GM12873 (cell line): ENCODE measurements around the gene TSHZ1.

ENCODE experiments used
- TF ChIP-seq, protein P1 (sequence below): IDR thresholded peaks from 2 replicates; pipeline ENCODE4 v1.5.1; 2012; ENCODE audit warnings: low read depth, mild to moderate bottlenecking, moderate library complexity, low read length, control low read depth; ENCODE audit not compliant: insufficient read depth; ENCODE audit errors: missing control alignments

Gene TSHZ1

DNA sequence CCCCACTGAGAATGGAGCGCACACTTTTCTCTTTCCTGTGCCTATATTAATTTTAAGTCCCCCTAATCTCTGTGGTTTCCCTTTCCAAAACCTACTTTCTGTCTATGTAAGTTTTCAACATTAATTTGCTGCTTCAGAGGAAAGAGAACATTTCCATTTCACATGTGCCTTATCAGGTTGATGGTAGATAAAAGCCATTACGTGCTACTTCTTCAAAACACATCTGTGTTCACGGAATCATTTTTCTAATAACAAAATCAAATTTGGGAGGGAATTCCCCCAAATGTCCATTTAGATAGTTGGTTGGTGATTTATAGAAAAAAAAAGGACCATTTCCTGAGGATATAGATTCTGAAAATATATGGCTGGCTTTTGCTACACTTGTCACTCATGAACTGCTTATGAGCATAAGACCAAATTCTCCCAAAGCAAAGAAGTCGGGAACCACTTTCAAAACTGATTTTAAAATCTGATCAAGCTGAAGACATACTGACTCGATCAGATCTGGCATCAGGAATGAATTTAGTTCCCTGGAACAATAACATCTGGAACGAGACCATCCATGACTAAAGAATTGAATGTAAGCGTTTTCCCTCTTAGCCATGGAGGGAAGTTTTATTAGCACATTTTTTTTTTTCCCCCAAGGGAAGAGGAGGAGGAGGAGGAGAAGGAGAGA is 9.9 kb upstream of the TSHZ1 start:
- TF ChIP-seq, protein P1, sequence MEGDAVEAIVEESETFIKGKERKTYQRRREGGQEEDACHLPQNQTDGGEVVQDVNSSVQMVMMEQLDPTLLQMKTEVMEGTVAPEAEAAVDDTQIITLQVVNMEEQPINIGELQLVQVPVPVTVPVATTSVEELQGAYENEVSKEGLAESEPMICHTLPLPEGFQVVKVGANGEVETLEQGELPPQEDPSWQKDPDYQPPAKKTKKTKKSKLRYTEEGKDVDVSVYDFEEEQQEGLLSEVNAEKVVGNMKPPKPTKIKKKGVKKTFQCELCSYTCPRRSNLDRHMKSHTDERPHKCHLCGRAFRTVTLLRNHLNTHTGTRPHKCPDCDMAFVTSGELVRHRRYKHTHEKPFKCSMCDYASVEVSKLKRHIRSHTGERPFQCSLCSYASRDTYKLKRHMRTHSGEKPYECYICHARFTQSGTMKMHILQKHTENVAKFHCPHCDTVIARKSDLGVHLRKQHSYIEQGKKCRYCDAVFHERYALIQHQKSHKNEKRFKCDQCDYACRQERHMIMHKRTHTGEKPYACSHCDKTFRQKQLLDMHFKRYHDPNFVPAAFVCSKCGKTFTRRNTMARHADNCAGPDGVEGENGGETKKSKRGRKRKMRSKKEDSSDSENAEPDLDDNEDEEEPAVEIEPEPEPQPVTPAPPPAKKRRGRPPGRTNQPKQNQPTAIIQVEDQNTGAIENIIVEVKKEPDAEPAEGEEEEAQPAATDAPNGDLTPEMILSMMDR = no peak

DNA sequence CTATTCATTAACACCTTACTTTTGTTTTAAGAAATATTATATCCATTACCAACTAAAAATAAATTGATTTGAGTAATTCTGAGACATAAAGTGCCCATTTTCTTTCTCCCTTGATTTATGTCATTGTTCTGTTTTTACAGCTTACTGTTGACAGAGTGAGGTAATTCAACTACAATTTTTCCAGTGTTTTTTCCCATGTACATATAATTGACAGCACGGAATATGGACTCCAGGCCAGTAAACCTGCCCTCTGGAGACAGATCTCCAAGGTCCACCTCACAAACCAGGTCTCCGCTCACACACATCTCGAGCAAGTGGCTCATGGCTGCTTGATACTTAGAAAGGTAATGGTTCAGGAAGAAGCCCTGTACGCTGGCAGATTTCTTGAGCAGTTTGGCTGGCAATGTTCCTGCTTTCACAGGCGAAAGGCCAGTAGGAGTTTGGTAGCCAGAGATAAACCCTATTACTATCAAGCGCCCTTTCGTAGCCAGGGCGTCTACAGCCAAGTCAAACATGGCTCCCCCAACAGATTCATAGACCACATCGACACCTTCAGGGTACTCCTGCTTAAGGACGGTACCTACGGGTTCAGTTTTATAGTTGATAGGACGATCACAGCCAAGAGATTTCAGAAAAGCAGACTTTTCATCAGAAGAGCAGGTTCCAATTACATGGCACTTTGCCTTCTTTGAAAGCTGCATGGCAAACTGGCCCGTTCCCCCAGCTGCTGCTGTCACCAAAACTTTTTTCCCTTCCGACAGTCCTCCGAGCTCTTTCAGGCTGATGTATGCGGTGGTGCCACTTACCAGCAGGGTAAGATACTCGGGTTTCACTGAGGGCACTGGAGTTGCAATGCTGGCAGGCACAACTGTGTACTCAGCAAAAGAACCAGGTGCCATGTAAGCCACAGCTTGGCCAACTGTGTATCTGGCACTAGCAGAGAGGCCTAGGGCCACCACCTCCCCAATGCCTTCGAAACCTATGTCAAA is 9.0 kb upstream of the TSHZ1 start:
- TF ChIP-seq, protein P1 = no peak

DNA sequence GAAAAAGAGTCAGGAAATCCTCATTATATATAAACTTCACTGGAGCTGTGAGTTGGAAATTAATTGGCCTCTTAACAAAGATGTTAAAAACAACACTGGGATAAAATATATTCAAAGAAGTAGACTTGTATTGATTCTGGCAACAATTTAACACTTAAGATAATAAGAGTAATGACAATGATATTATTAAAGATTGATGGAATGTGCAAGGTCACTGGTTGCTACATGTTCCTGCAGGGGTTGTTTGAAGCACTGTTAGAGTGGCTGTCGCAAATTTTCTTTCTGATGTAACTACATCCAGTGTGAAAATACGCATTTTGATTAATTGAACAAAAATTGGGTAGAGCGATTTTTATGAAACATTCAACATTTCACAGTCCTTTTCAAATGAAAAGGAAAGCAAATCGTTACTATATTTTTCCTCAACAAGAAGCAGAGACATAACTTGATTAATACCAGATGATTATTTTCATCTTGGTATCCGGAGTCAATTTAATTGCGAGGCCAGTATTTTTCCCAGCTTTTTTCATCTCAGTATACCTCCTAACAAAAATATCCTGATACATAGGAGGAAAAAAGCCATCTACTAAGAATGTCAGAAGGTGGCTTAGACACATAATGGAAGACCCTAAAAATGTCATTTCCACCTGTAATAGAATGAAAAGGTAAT is 7.8 kb upstream of the TSHZ1 start:
- TF ChIP-seq, protein P1 = no peak

DNA sequence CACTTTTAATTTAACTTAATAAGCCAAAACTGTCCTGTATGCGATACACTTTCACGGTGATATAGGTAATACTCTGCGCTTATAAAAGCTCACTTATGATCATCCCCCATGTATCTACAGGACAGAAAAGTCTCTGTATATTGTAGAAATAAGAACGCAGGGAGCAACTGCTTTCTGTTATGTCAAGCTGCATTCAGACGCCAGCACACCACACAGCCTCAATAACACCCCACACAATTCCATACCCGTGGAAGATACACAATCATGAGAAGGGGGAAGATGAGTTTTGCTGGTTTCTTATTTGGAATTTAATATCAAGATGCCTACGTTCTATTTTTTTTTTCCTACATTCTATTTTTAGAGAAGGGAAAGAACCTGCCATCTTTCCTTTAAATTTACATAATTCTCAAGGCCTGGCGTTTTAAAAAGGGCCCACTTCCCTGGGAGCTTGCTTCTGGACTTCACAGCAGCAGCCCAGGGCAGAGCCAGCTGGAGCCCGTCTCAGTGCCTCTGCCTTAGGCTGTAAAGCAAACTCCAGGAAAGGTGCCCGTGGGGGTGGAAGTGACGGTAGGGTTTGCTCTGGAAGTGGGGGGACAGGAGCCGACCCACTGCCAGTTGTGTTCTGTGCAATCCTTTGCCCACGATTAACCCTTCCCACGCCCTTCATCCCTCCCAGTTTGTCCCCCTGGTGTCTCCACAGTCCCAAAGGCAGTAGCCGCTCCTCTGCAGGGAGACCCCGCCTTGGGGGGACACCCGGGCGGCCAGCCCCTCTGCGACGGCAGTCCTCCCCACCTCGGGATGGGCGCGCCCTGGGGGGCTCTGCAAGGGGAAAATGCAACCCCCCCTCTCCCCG is 7.0 kb upstream of the TSHZ1 start:
- TF ChIP-seq, protein P1 = no peak

DNA sequence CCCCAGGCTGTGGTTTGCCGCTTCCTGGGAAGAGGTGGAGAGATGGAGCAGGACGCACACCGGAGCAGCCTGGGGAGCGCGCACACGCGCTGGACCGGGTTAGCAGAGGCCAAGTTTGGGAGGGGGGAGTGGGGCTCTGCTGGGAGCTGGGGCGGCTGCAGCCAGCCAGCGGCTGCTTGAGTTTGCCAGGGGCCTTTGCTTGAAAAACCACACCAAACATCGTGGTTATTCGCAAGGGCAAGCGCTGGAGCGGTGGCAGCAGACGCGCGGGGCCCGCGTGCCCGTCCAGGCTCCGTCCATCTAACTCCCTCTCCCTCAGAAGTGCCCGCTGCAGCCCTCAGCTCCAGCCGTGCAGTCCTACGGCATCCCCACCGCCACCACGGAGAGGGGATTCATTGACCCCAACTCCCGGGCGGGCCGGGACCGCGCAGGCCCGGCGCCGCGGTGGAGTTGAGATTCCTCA is 6.3 kb upstream of the TSHZ1 start:
- TF ChIP-seq, protein P1 = no peak

DNA sequence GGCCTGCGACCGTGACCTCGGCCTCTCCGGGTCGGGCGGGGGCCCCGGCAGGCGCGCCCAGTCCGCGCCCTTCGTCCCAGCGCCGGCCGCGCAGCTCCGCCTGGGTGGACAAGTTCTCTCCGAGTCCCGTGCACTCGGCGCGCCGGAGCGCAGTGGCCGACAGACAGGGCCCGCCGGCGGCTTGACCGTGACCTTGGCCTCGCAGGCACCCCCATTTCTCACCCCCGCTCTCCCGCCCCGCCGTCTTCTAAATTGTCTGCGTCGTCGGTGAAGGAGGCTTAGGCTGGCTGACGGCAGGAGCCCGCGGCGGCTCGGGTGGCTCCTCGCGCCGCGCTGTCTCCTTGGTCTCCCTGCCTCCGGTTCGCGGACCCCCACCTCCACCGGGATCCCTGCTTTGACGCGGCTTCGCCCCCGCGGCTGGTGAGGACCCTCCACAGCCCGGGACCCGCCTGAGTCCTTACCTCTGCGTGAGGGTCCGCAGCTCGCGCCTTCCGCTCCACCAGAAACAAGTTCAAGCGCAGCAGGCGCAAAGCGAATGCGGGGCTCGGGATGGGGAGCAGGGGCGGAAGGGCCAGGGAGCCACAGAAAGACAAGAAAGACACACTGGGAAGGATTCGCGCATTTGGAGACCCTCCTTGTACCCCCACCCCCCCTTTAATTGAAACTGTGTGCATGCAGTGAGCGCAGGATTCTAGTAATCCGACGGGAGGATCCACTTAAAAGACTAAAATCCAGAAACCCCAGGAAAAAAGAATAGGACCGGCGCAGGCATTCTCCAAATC is 5.7 kb upstream of the TSHZ1 start:
- TF ChIP-seq, protein P1 = no peak
